Hepatocyte (in vitro differentiated cells): ENCODE data around the gene ASPM.

Source experiments
- EZH2 ChIP-seq: fragments of 200-600 bp; sonication (generic); IDR thresholded peaks from 2 replicates; pipeline ENCODE4 v1.6.1; 2016; ENCODE audit warnings: antibody characterized with exemption, mild to moderate bottlenecking, borderline replicate concordance
- EZH2phosphoT487 ChIP-seq: fragments of 200-600 bp; sonication (generic); IDR thresholded peaks from one replicate; pipeline ENCODE4 v1.6.1; 2018; ENCODE audit warnings: antibody characterized with exemption, mild to moderate bottlenecking, low read depth, moderate library complexity; ENCODE audit not compliant: unreplicated experiment, severe bottlenecking
- TF ChIP-seq, protein P1 (sequence below): fragments of 200-600 bp; sonication (generic); IDR thresholded peaks from 2 replicates; pipeline ENCODE4 v1.5.1; 2016; ENCODE audit warnings: antibody characterized with exemption, mild to moderate bottlenecking; ENCODE audit not compliant: poor library complexity

- TF ChIP-seq, protein P1, sequence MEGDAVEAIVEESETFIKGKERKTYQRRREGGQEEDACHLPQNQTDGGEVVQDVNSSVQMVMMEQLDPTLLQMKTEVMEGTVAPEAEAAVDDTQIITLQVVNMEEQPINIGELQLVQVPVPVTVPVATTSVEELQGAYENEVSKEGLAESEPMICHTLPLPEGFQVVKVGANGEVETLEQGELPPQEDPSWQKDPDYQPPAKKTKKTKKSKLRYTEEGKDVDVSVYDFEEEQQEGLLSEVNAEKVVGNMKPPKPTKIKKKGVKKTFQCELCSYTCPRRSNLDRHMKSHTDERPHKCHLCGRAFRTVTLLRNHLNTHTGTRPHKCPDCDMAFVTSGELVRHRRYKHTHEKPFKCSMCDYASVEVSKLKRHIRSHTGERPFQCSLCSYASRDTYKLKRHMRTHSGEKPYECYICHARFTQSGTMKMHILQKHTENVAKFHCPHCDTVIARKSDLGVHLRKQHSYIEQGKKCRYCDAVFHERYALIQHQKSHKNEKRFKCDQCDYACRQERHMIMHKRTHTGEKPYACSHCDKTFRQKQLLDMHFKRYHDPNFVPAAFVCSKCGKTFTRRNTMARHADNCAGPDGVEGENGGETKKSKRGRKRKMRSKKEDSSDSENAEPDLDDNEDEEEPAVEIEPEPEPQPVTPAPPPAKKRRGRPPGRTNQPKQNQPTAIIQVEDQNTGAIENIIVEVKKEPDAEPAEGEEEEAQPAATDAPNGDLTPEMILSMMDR, result no peak
- TF ChIP-seq EZH2phosphoT487 (no peak), EZH2 (no peak)
These were observed 39.6 kb downstream of the ASPM start for GRCh38 chr1:197106869-197107268.
